Transverse colon (tissue), 4 donors: ENCODE measurements around the gene FEN1. TPM values are rescaled to one million over a fixed set of nuclear protein-coding genes. Genes with fewer than 3 reads are reported as not detected.

Experiments used
- DNase-seq: peaks from one replicate; pipeline ENCODE4 v3.0.0-alpha.2; 2019
- H3K27ac ChIP-seq, 4 donors: fragments of 200-600 bp; sonication (generic); 2 replicates each; pipeline ENCODE4 v1.5.1; 2016 to 2018; ENCODE audit warnings: inconsistent platforms in 4 of 4
- H3K27me3 ChIP-seq: fragments of 200-600 bp; sonication (generic); 2 replicates; pipeline ENCODE4 v1.5.1; 2017; ENCODE audit warnings: inconsistent platforms
- H3K36me3 ChIP-seq, 4 donors: fragments of 200-600 bp; sonication (generic); 2 replicates each; pipeline ENCODE4 v1.5.1; 2017 to 2019; ENCODE audit warnings: inconsistent platforms in 4 of 4
- H3K4me1 ChIP-seq, 4 donors: fragments of 200-600 bp; sonication (generic); 2 replicates each; pipeline ENCODE4 v1.5.1; 2017 to 2020; ENCODE audit warnings: inconsistent platforms in 4 of 4
- H3K4me3 ChIP-seq, 4 donors: fragments of 200-600 bp; sonication (generic); 1 replicate in 1 of 4; 2 replicates in 3 of 4; pipeline versions ENCODE4 v1.5.1 to v1.6.1; 2017 to 2019; ENCODE audit warnings: inconsistent platforms in 4 of 4
- H3K9me3 ChIP-seq, 2 donors: fragments of 200-600 bp; sonication (generic); 2 replicates each; pipeline ENCODE4 v1.5.1; 2017 to 2019; ENCODE audit warnings: inconsistent platforms in 2 of 2
- CTCF ChIP-seq, 5 experiments: fragments of 200-600 bp in 3 of 5; fragments of 450-650 bp in 2 of 5; sonication (generic) in 3 of 5; IDR thresholded peaks; 1 replicate in 2 of 5; 2 replicates in 3 of 5; pipeline ENCODE4 v1.5.1; 2016 to 2017; ENCODE audit warnings: antibody characterized with exemption in 5 of 5, inconsistent platforms in 3 of 5, mild to moderate bottlenecking in 2 of 5, moderate library complexity in 1 of 5
- EP300 ChIP-seq: sonication (generic); formaldehyde crosslinking; IDR thresholded peaks from one replicate; pipeline ENCODE4 v1.6.1; 2017; ENCODE audit warnings: antibody characterized with exemption, low read depth
- POLR2A ChIP-seq: fragments of 450-650 bp; IDR thresholded peaks from one replicate; pipeline ENCODE4 v1.6.1; 2016; ENCODE audit warnings: antibody characterized with exemption, mild to moderate bottlenecking, moderate library complexity
- POLR2AphosphoS5 ChIP-seq, 3 donors: sonication (generic); formaldehyde crosslinking; IDR thresholded peaks; one replicate each; pipeline ENCODE4 v1.6.1; 2016; ENCODE audit warnings: antibody characterized with exemption in 3 of 3
- WGBS, 2 donors: methylation state at CpG; one replicate each; pipeline ENCODE4 v1.1.5; 2018; ENCODE audit warnings: low coverage in 1 of 2; 5-methylcytosine and 5-hydroxymethylcytosine counted together
- in situ Hi-C, 4 donors: fragments of 200-750 bp; cut with MboI; loops; one replicate each; pipeline versions ENCODE4 v1.15.0 to v1.15.1; 2017; ENCODE audit warnings: low sequenced_read_pairs in 3 of 4, low pct_ligation_motif_present in 1 of 4, low pct_unique_long_range_greater_than_20kb in 1 of 4
- intact Hi-C: fragments of 100-400 bp; cut with DNase I; formaldehyde crosslinking; loops from one replicate; pipeline ENCODE4 v1.15.1; 2023; ENCODE audit warnings: low total_unique reads
- total RNA-seq, 4 donors: library from RNA; depleted of rRNA; stranded (reverse); fragments of >200 nt; gene quantifications; one replicate each; pipeline ENCODE4 v1.1.0, GENCODE V29; 2016

FEN1 gene
- total RNA-seq, 4 donors from 2014 or later: 1.00 to 9.4 (median 4.5) TPM

GRCh38 chr11:61805146-61805545 is 12.4 kb downstream of the FEN1 start:
- Histone ChIP-seq H3K4me3 (no peak overlapping the region), H3K4me1 (no peaks in the 10 kb centered on the region), H3K27me3 (no peaks in the 10 kb centered on the region), H3K9me3 (no peaks in the 10 kb centered on the region), H3K27ac (no peak overlapping the region), H3K36me3 (no peaks in the 10 kb centered on the region)
- TF ChIP-seq EP300 (no peak), CTCF (IDR thresholded peaks at IDR 0.05) (no peak), POLR2AphosphoS5 (IDR thresholded peaks at IDR 0.05) (no peak), POLR2A (no peak)
- intact Hi-C loops: no loop called here
- WGBS, 2 donors: 85 to 100% methylated on average over 1 of the region's 1 CpG
- DNase-seq: no peak
- in situ Hi-C loops: no loop called here

- Histone ChIP-seq H3K27ac (no peak overlapping the region), H3K4me3 (no peak overlapping the region), H3K9me3 (no peaks in the 10 kb centered on the region), H3K4me1 (no peaks in the 10 kb centered on the region), H3K27me3 (no peaks in the 10 kb centered on the region), H3K36me3 (no peaks in the 10 kb centered on the region)
- TF ChIP-seq POLR2AphosphoS5 (IDR thresholded peaks at IDR 0.05): no peak
- no peak for TF ChIP-seq EP300
- TF ChIP-seq CTCF (IDR thresholded peaks at IDR 0.05): no peak
- no peak for TF ChIP-seq POLR2A
- DNase-seq: no peak
- intact Hi-C loops: no loop called here
- in situ Hi-C loops: no loop called here
- WGBS, 2 donors: 83 to 84% methylated on average over 1 to 5 of the region's 5 CpGs
Measured at GRCh38 chr11:61806785-61807184, 14.1 kb downstream of the FEN1 start.

GRCh38 chr11:61810671-61811175 is 18.0 kb downstream of the FEN1 start:
- Histone ChIP-seq H3K27ac (no peak overlapping the region), H3K27me3 (peaks cover 4% of the 10 kb centered on the region), H3K9me3 (no peaks in the 10 kb centered on the region), H3K36me3 (peaks cover 0 to 6% (median 0%) of the 10 kb centered on the region in 4 donors), H3K4me3 (no peak overlapping the region), H3K4me1 (peaks cover 0 to 16% (median 8%) of the 10 kb centered on the region in 4 donors)
- WGBS, 2 donors: 97% methylated on average over 7 of the region's 8 CpGs; no CpG with 5 or more reads in 1 of the 2 donors
- TF ChIP-seq CTCF (IDR thresholded peaks at IDR 0.05) (no peak), POLR2AphosphoS5 (IDR thresholded peaks at IDR 0.05) (no peak), EP300 (no peak), POLR2A (no peak)
- DNase-seq: no peak
- intact Hi-C loops (no loop called here), in situ Hi-C loops (no loop called here)

- Histone ChIP-seq H3K36me3 (peaks cover 0 to 6% (median 0%) of the 10 kb centered on the region in 4 donors), H3K4me3 (no peak overlapping the region), H3K27ac (no peak overlapping the region), H3K27me3 (peaks cover 16% of the 10 kb centered on the region), H3K9me3 (no peaks in the 10 kb centered on the region), H3K4me1 (peaks cover 0 to 28% (median 17%) of the 10 kb centered on the region in 4 donors)
- DNase-seq: no peak
- TF ChIP-seq CTCF (IDR thresholded peaks at IDR 0.05) (no peak), EP300 (no peak), POLR2AphosphoS5 (IDR thresholded peaks at IDR 0.05) (no peak), POLR2A (no peak)
- 81% methylated on average over 5 of the region's 5 CpGs; no CpG with 5 or more reads in 1 of the 2 donors for WGBS, 2 donors
- in situ Hi-C loops (no loop called here), intact Hi-C loops (no loop called here)
Measured at GRCh38 chr11:61811831-61812230, 19.1 kb downstream of the FEN1 start.
